Neural crest cell (in vitro differentiated cells): ENCODE results near the gene OR6X1. TPM values are rescaled to one million over a fixed set of nuclear protein-coding genes. Genes with fewer than 3 reads are reported as not detected.

ENCODE experiments used
- DNase-seq: peaks from one replicate; pipeline ENCODE4 v3.0.0; 2021; ENCODE audit warnings: low read depth, mixed read lengths, low spot score
- H3K27ac Mint-ChIP-seq: one replicate; pipeline ENCODE4 v1.8.0; 2021; ENCODE audit warnings: mild to moderate bottlenecking, mixed read lengths; ENCODE audit not compliant: unreplicated experiment
- H3K27me3 Mint-ChIP-seq: 2 replicates; pipeline ENCODE4 v1.8.0; 2021; ENCODE audit warnings: low read depth, mild to moderate bottlenecking, mixed read lengths
- H3K36me3 Mint-ChIP-seq: 2 replicates; pipeline ENCODE4 v1.8.0; 2021; ENCODE audit warnings: low read depth, mild to moderate bottlenecking, mixed read lengths
- H3K4me1 Mint-ChIP-seq: 2 replicates; pipeline ENCODE4 v1.8.0; 2021; ENCODE audit warnings: mixed read lengths
- H3K4me3 Mint-ChIP-seq: one replicate; pipeline ENCODE4 v1.8.0; 2021; ENCODE audit warnings: mild to moderate bottlenecking, mixed read lengths
- H3K9me3 Mint-ChIP-seq: 2 replicates; pipeline ENCODE4 v1.8.0; 2021; ENCODE audit warnings: mixed read lengths
- total RNA-seq: library from RNA; stranded (reverse); gene quantifications from 2 replicates; pipeline ENCODE4 v1.2.1, GENCODE V29; 2021
- TF ChIP-seq, protein P1 (sequence below): fragments of 200-600 bp; sonication (generic); conservative IDR thresholded peaks from 2 replicates; pipeline ENCODE4 v1.5.0; 2021; ENCODE audit warnings: antibody characterized with exemption, mild to moderate bottlenecking

OR6X1 gene
- total RNA-seq, 1 donor from 2014 or later, result not detected

DNA sequence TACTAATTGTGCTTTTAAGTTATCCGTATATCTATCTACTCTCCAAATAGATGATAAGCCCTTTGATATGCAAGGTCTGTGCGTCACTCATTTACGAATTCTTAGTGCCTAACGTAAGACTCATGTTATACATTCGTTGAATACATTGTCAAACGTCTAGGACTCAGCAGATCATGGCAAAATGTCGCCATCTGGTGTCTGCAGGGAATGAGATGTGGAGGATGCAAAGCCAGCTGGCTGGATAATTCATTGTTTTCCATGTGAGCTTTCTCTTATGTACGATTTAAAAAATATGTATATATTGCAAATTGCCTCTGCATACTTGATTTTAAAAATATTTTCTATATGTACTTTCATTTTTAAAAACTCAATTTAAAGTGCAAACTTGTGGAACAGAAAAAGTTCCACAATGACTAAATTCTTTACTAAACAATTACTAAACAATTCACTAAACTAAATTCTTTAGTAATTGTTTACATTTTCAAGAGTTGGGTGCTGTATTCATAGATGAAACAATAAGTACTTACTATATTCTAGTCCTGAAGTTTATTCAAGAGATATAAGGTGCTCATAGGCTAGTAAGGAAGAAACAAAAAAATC, 46.6 kb downstream of the OR6X1 start:
- DNase-seq, result peak; percentile 66
- no peaks in the 10 kb centered on the region for H3K9me3 Mint-ChIP-seq
- no peaks in the 10 kb centered on the region for H3K27me3 Mint-ChIP-seq
- H3K4me3 Mint-ChIP-seq, result no peak overlapping the region
- no peaks in the 10 kb centered on the region for H3K36me3 Mint-ChIP-seq
- no peaks in the 10 kb centered on the region for H3K4me1 Mint-ChIP-seq
- H3K27ac Mint-ChIP-seq, result no peak overlapping the region
- TF ChIP-seq, protein P1, sequence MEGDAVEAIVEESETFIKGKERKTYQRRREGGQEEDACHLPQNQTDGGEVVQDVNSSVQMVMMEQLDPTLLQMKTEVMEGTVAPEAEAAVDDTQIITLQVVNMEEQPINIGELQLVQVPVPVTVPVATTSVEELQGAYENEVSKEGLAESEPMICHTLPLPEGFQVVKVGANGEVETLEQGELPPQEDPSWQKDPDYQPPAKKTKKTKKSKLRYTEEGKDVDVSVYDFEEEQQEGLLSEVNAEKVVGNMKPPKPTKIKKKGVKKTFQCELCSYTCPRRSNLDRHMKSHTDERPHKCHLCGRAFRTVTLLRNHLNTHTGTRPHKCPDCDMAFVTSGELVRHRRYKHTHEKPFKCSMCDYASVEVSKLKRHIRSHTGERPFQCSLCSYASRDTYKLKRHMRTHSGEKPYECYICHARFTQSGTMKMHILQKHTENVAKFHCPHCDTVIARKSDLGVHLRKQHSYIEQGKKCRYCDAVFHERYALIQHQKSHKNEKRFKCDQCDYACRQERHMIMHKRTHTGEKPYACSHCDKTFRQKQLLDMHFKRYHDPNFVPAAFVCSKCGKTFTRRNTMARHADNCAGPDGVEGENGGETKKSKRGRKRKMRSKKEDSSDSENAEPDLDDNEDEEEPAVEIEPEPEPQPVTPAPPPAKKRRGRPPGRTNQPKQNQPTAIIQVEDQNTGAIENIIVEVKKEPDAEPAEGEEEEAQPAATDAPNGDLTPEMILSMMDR, result peak; percentile 88

DNA sequence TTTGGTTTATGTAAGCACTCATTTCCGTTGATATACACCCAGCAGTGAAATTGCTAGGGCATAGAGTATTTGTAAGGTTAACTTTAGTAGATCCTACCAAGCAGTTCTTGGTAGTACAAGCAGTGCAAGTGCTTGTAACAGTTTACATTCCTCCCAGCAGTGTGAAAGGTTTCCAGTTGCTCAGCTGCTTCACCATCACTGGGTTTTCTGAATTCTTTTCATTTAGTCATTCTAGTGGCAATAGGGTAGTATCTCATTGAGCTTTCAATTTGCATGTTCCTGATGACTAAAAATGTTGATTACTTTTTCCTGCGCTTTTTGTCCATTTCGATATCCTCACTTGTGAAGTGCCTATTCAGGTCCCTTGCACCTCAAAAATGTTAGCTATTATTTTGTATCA, 47.1 kb downstream of the OR6X1 start:
- DNase-seq, result no peak
- Mint-ChIP-seq H3K36me3 (no peaks in the 10 kb centered on the region), H3K27ac (no peak overlapping the region), H3K4me1 (no peaks in the 10 kb centered on the region), H3K27me3 (no peaks in the 10 kb centered on the region), H3K4me3 (no peak overlapping the region), H3K9me3 (no peaks in the 10 kb centered on the region)
- TF ChIP-seq, protein P1, result no peak

DNA sequence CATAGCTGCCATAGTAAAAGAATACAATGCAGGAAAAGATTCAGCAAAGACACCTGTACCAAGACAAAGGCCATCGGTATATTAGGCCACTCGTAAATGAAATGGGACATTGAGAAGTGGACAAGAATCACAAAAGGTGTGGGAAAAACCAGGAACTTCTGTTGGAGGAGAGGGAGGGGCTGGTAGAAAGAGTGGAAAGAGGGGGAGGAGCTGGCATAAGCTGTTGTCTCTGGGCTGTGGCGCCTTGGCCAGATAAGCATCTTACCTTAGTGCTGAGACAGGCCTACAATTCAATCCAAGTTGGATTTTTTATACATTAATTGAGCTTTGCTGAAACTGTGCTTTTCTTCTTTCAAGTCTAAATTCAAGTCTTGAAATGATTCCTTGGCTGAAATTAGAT, 50.0 kb downstream of the OR6X1 start:
- H3K4me1 Mint-ChIP-seq, result no peaks in the 10 kb centered on the region
- TF ChIP-seq, protein P1, result no peak
- no peaks in the 10 kb centered on the region for H3K36me3 Mint-ChIP-seq
- H3K9me3 Mint-ChIP-seq, result no peaks in the 10 kb centered on the region
- no peak for DNase-seq
- H3K27ac Mint-ChIP-seq, result no peak overlapping the region
- no peaks in the 10 kb centered on the region for H3K27me3 Mint-ChIP-seq
- H3K4me3 Mint-ChIP-seq, result no peak overlapping the region

Other genes starting within 250 kb of the OR6X1 start
- 3.6 and 3.8 TPM in 2 replicates for gene SCN3B, start 99.9 kb downstream of the OR6X1 start, total RNA-seq
- 22.8 and 25.1 TPM in 2 replicates for gene ZNF202, start 12.9 kb downstream of the OR6X1 start, total RNA-seq
- not detected in 2 replicates for gene OR6M1, start 51.8 kb upstream of the OR6X1 start, total RNA-seq
- not detected in 2 replicates for gene TMEM225, start 131.2 kb upstream of the OR6X1 start, total RNA-seq
- gene OR8D4, start 147.6 kb upstream of the OR6X1 start, total RNA-seq, result not detected in 2 replicates
- gene OR4D5, start 185.1 kb upstream of the OR6X1 start, total RNA-seq, result not detected in 2 replicates
- gene OR6T1, start 189.3 kb upstream of the OR6X1 start, total RNA-seq, result not detected in 2 replicates
- not detected in 2 replicates for gene OR10S1, start 223.3 kb upstream of the OR6X1 start, total RNA-seq
- not detected in 2 replicates for gene OR10G6, start 240.6 kb upstream of the OR6X1 start, total RNA-seq